Measurements from ENCODE around the gene COMMD10.

Gene COMMD10

GRCh38 chr5:116305899-116306298, 221.1 kb downstream of the COMMD10 start:
- DNase-seq (ENCODE audit: low read depth): no peak
- no peak overlapping the region for H3K4me3 ChIP-seq (ENCODE audit: low read depth, low read length)
- TF ChIP-seq CTCF (IDR thresholded peaks at IDR 0.05; ENCODE audit: control insufficient read depth, extremely low read depth, insufficient read depth): no peak

GRCh38 chr5:116306846-116307245, 222.0 kb downstream of the COMMD10 start:
- no peak overlapping the region for H3K4me3 ChIP-seq (ENCODE audit: low read depth, low read length)
- TF ChIP-seq CTCF (IDR thresholded peaks at IDR 0.05; ENCODE audit: control insufficient read depth, extremely low read depth, insufficient read depth): no peak
- DNase-seq (ENCODE audit: low read depth): no peak

- H3K4me3 ChIP-seq (ENCODE audit: low read depth, low read length): no peak overlapping the region
- no peak for DNase-seq (ENCODE audit: low read depth)
- no peak for TF ChIP-seq CTCF (IDR thresholded peaks at IDR 0.05; ENCODE audit: control insufficient read depth, extremely low read depth, insufficient read depth)
Observed at GRCh38 chr5:116308391-116308790, 223.6 kb downstream of the COMMD10 start.

GRCh38 chr5:116313366-116313765, 228.5 kb downstream of the COMMD10 start:
- no peak overlapping the region for H3K4me3 ChIP-seq (ENCODE audit: low read depth, low read length)

GRCh38 chr5:116315531-116315930, 230.7 kb downstream of the COMMD10 start:
- no peak overlapping the region for H3K4me3 ChIP-seq (ENCODE audit: low read depth, low read length)
- no peak for TF ChIP-seq CTCF (IDR thresholded peaks at IDR 0.05; ENCODE audit: control insufficient read depth, extremely low read depth, insufficient read depth)
- DNase-seq (ENCODE audit: low read depth): no peak

More at GRCh38 chr5:116313366-116313765, 228.5 kb downstream of the COMMD10 start:
- DNase-seq (ENCODE audit: low read depth): no peak
- TF ChIP-seq CTCF (IDR thresholded peaks at IDR 0.05; ENCODE audit: control insufficient read depth, extremely low read depth, insufficient read depth): no peak

GRCh38 chr5:116318091-116318854, 233.4 kb downstream of the COMMD10 start:
- no peak overlapping the region for H3K4me3 ChIP-seq (ENCODE audit: low read depth, low read length)
- no peak for TF ChIP-seq CTCF (IDR thresholded peaks at IDR 0.05; ENCODE audit: control insufficient read depth, extremely low read depth, insufficient read depth)
- no peak for DNase-seq (ENCODE audit: low read depth)

GRCh38 chr5:116320486-116320885, 235.7 kb downstream of the COMMD10 start:
- TF ChIP-seq CTCF (IDR thresholded peaks at IDR 0.05; ENCODE audit: control insufficient read depth, extremely low read depth, insufficient read depth): no peak
- DNase-seq (ENCODE audit: low read depth): peak; percentile 32
- H3K4me3 ChIP-seq (ENCODE audit: low read depth, low read length): no peak overlapping the region
